HEK293 (cell line): Measurements from ENCODE around the gene AGAP1.

Source experiments
- REST ChIP-seq: fragments of 450-650 bp; formaldehyde crosslinking; IDR thresholded peaks from 2 replicates; pipeline ENCODE4 v1.5.1; 2016; ENCODE audit warnings: missing biosample characterization, missing genetic modification characterization
- TCF7L2 ChIP-seq: IDR thresholded peaks from 2 replicates; pipeline ENCODE4 v1.6.1; 2011; ENCODE audit warnings: low read depth, mild to moderate bottlenecking, inconsistent platforms, low read length, moderate library complexity, borderline replicate concordance
- ZNF16 ChIP-seq: fragments of 450-650 bp; formaldehyde crosslinking; IDR thresholded peaks from 2 replicates; pipeline ENCODE4 v1.5.1; 2016; ENCODE audit warnings: low read depth, missing biosample characterization, missing genetic modification characterization
- ZNF2 ChIP-seq: fragments of 450-650 bp; formaldehyde crosslinking; IDR thresholded peaks from 2 replicates; pipeline ENCODE4 v1.5.1; 2016; ENCODE audit warnings: missing biosample characterization, missing genetic modification characterization
- ZNF239 ChIP-seq: fragments of 450-650 bp; formaldehyde crosslinking; IDR thresholded peaks from 2 replicates; pipeline ENCODE4 v1.5.1; 2016; ENCODE audit warnings: missing biosample characterization, missing genetic modification characterization
- ZNF350 ChIP-seq: fragments of 450-650 bp; formaldehyde crosslinking; IDR thresholded peaks from 2 replicates; pipeline ENCODE4 v1.5.0; 2017; ENCODE audit warnings: missing biosample characterization, mild to moderate bottlenecking, missing genetic modification characterization
- ZNF473 ChIP-seq: fragments of 450-650 bp; formaldehyde crosslinking; IDR thresholded peaks from 2 replicates; pipeline ENCODE4 v1.5.1; 2017; ENCODE audit warnings: missing biosample characterization, missing genetic modification characterization
- ZNF530 ChIP-seq: fragments of 450-650 bp; formaldehyde crosslinking; IDR thresholded peaks from 2 replicates; pipeline ENCODE4 v1.5.1; 2016; ENCODE audit warnings: low read depth, missing biosample characterization, missing genetic modification characterization
- ZNF792 ChIP-seq: fragments of 450-650 bp; formaldehyde crosslinking; IDR thresholded peaks from 2 replicates; pipeline ENCODE4 v1.5.1; 2016; ENCODE audit warnings: missing biosample characterization, missing genetic modification characterization
- TF ChIP-seq, protein P1 (sequence below): fragments of 450-650 bp; formaldehyde crosslinking; IDR thresholded peaks from 2 replicates; pipeline ENCODE4 v1.5.1; 2016; ENCODE audit warnings: missing biosample characterization, missing genetic modification characterization
- TF ChIP-seq, protein P2 (sequence below): fragments of 450-650 bp; IDR thresholded peaks from 2 replicates; pipeline ENCODE4 v1.5.1; 2018; ENCODE audit warnings: missing biosample characterization, missing genetic modification characterization

DNA sequence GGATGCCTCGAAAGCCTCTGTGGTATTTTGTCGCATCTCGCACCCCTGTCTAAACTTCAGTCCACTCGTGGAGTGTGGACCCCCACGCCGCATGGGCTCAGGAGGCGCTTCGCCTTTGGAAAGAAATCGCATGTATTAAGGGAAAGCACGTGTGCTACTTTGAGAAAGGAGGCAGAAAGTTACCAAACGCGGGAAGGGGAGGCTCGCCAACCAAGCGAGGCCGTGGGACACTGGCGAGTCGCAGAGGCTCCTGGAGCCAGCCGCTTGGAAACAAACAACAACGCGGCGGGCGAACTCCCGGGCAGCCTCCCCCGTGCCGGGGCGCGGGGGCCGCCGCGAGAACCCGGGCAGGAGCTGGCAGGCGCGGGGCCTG is 455 bp upstream of the AGAP1 start:
- TF ChIP-seq, protein P1, sequence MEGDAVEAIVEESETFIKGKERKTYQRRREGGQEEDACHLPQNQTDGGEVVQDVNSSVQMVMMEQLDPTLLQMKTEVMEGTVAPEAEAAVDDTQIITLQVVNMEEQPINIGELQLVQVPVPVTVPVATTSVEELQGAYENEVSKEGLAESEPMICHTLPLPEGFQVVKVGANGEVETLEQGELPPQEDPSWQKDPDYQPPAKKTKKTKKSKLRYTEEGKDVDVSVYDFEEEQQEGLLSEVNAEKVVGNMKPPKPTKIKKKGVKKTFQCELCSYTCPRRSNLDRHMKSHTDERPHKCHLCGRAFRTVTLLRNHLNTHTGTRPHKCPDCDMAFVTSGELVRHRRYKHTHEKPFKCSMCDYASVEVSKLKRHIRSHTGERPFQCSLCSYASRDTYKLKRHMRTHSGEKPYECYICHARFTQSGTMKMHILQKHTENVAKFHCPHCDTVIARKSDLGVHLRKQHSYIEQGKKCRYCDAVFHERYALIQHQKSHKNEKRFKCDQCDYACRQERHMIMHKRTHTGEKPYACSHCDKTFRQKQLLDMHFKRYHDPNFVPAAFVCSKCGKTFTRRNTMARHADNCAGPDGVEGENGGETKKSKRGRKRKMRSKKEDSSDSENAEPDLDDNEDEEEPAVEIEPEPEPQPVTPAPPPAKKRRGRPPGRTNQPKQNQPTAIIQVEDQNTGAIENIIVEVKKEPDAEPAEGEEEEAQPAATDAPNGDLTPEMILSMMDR (tag by site-specific recombination): no peak
- TF ChIP-seq ZNF473 (no peak), REST (tag by site-specific recombination) (no peak), TCF7L2 (no peak), ZNF16 (no peak), ZNF530 (tag by site-specific recombination) (no peak), ZNF792 (no peak), ZNF239 (tag by site-specific recombination) (no peak), ZNF2 (no peak), ZNF350 (tag by site-specific recombination) (no peak)
- TF ChIP-seq, protein P2, sequence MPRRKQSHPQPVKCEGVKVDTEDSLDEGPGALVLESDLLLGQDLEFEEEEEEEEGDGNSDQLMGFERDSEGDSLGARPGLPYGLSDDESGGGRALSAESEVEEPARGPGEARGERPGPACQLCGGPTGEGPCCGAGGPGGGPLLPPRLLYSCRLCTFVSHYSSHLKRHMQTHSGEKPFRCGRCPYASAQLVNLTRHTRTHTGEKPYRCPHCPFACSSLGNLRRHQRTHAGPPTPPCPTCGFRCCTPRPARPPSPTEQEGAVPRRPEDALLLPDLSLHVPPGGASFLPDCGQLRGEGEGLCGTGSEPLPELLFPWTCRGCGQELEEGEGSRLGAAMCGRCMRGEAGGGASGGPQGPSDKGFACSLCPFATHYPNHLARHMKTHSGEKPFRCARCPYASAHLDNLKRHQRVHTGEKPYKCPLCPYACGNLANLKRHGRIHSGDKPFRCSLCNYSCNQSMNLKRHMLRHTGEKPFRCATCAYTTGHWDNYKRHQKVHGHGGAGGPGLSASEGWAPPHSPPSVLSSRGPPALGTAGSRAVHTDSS (tag by site-specific recombination): no peak
